Measurements from ENCODE around the gene PANK3.

GRCh38 chr5:168525856-168526255, 53.3 kb downstream of the PANK3 start:
- TF ChIP-seq CTCF (IDR thresholded peaks at IDR 0.05; ENCODE audit: low read depth, low read length, missing input control) (no peak), EGR1 (IDR thresholded peaks at IDR 0.05; ENCODE audit: low read depth in 2 of 2) (no peak), TAF1 (conservative IDR thresholded peaks at IDR 0.05) (no peak), JUND (IDR thresholded peaks at IDR 0.05) (no peak), RAD21 (IDR thresholded peaks at IDR 0.05) (no peak), REST (IDR thresholded peaks at IDR 0.05) (no peak)

Measured in liver (tissue), 3 donors.